ENCODE data around the gene PLEKHJ1. TPM values are rescaled to one million over a fixed set of nuclear protein-coding genes. Genes with fewer than 3 reads are reported as not detected.

PLEKHJ1 gene
- total and polyA plus RNA-seq, 9 of the 15 experiments (the other 6 are each of a cell fraction or from before 2014, with no cell fraction given), result 1.5 to 188 (median 63.9) TPM

- no peak for TF ChIP-seq ZBTB5 (IDR thresholded peaks at IDR 0.05)
- TF ChIP-seq RB1 (IDR thresholded peaks at IDR 0.05; ENCODE audit: low read depth), result peak; percentile 93
- TF ChIP-seq, protein P1, sequence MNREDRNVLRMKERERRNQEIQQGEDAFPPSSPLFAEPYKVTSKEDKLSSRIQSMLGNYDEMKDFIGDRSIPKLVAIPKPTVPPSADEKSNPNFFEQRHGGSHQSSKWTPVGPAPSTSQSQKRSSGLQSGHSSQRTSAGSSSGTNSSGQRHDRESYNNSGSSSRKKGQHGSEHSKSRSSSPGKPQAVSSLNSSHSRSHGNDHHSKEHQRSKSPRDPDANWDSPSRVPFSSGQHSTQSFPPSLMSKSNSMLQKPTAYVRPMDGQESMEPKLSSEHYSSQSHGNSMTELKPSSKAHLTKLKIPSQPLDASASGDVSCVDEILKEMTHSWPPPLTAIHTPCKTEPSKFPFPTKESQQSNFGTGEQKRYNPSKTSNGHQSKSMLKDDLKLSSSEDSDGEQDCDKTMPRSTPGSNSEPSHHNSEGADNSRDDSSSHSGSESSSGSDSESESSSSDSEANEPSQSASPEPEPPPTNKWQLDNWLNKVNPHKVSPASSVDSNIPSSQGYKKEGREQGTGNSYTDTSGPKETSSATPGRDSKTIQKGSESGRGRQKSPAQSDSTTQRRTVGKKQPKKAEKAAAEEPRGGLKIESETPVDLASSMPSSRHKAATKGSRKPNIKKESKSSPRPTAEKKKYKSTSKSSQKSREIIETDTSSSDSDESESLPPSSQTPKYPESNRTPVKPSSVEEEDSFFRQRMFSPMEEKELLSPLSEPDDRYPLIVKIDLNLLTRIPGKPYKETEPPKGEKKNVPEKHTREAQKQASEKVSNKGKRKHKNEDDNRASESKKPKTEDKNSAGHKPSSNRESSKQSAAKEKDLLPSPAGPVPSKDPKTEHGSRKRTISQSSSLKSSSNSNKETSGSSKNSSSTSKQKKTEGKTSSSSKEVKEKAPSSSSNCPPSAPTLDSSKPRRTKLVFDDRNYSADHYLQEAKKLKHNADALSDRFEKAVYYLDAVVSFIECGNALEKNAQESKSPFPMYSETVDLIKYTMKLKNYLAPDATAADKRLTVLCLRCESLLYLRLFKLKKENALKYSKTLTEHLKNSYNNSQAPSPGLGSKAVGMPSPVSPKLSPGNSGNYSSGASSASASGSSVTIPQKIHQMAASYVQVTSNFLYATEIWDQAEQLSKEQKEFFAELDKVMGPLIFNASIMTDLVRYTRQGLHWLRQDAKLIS (CRISPR knock-in tag; IDR thresholded peaks at IDR 0.05), result peak; percentile 31
- TF ChIP-seq MTF1 (CRISPR knock-in tag; IDR thresholded peaks at IDR 0.05; ENCODE audit: borderline replicate concordance), result no peak
- 0 out of 2 replicates have a peak, but pooled peaks have one; percentile 63 for TF ChIP-seq HMGXB4 (CRISPR knock-in tag; IDR thresholded peaks at IDR 0.05)
- TF ChIP-seq GTF2A2 (tag; IDR thresholded peaks at IDR 0.05), result no peak
- TF ChIP-seq, protein P2, sequence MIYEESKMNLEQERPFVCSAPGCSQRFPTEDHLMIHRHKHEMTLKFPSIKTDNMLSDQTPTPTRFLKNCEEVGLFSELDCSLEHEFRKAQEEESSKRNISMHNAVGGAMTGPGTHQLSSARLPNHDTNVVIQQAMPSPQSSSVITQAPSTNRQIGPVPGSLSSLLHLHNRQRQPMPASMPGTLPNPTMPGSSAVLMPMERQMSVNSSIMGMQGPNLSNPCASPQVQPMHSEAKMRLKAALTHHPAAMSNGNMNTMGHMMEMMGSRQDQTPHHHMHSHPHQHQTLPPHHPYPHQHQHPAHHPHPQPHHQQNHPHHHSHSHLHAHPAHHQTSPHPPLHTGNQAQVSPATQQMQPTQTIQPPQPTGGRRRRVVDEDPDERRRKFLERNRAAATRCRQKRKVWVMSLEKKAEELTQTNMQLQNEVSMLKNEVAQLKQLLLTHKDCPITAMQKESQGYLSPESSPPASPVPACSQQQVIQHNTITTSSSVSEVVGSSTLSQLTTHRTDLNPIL (CRISPR knock-in tag; IDR thresholded peaks at IDR 0.05), result no peak
These were observed 37.4 kb upstream of the PLEKHJ1 start (continued) for GRCh38 chr19:2273356-2274184.

Data from K562 (cell line).